HepG2 (cell line): ENCODE data around the gene S100A13. TPM values are rescaled to one million over a fixed set of nuclear protein-coding genes. Genes with fewer than 3 reads are reported as not detected.

ENCODE experiments used
- ATF1 ChIP-seq: IDR thresholded peaks from 2 replicates; pipeline ENCODE4 v1.6.1; 2016; ENCODE audit warnings: mild to moderate bottlenecking, control low read depth
- BRCA1 ChIP-seq: sonication (generic); formaldehyde crosslinking; IDR thresholded peaks from 2 replicates; pipeline ENCODE4 v1.4.0; 2020; ENCODE audit warnings: missing genetic modification reagents
- BRD4 ChIP-seq: sonication (generic); formaldehyde crosslinking; IDR thresholded peaks from 2 replicates; pipeline ENCODE4 v1.4.0; 2020; ENCODE audit warnings: missing genetic modification reagents
- CCAR2 ChIP-seq: fragments of 200-400 bp; formaldehyde crosslinking; optimal IDR thresholded peaks from 2 replicates; pipeline ENCODE3; 2018; ENCODE audit warnings: low read depth, mild to moderate bottlenecking, low read length, moderate library complexity
- EZH2 ChIP-seq: conservative IDR thresholded peaks from 2 replicates; pipeline ENCODE4 v1.6.1; 2012; ENCODE audit warnings: mild to moderate bottlenecking, low read depth, low read length, moderate library complexity
- FOXA3 ChIP-seq: IDR thresholded peaks from 2 replicates; pipeline ENCODE4 v1.6.1; 2016; ENCODE audit warnings: missing genetic modification reagents, missing compliant biosample characterization
- HBP1 ChIP-seq: IDR thresholded peaks from 2 replicates; pipeline ENCODE4 v1.6.1; 2016; ENCODE audit warnings: low read depth, control low read depth
- MEIS2 ChIP-seq: sonication (generic); formaldehyde crosslinking; IDR thresholded peaks from 2 replicates; pipeline ENCODE4 v1.9.0; 2021; ENCODE audit warnings: mild to moderate bottlenecking, missing genetic modification reagents
- MXD3 ChIP-seq: IDR thresholded peaks from 2 replicates; pipeline ENCODE4 v1.6.1; 2016; ENCODE audit warnings: mild to moderate bottlenecking, missing biosample characterization, missing genetic modification reagents
- NR1H2 ChIP-seq: sonication (generic); formaldehyde crosslinking; IDR thresholded peaks from 2 replicates; pipeline ENCODE4 v1.8.1; 2022; ENCODE audit warnings: low read depth, missing genetic modification reagents, borderline replicate concordance
- PHF5A ChIP-seq: IDR thresholded peaks from one replicate; pipeline ENCODE4 v1.6.1; 2018; ENCODE audit warnings: low read depth, missing genetic modification reagents; ENCODE audit not compliant: unreplicated experiment
- POLR2AphosphoS5 ChIP-seq: IDR thresholded peaks from 2 replicates; pipeline ENCODE4 v1.6.1; 2012; ENCODE audit warnings: low read depth, low read length
- PREB ChIP-seq: sonication (generic); formaldehyde crosslinking; IDR thresholded peaks from 2 replicates; pipeline ENCODE4 v1.4.0; 2020; ENCODE audit warnings: missing genetic modification reagents
- RARA ChIP-seq: IDR thresholded peaks from 2 replicates; pipeline ENCODE4 v1.6.1; 2016; ENCODE audit warnings: missing genetic modification reagents, missing compliant biosample characterization
- SALL2 ChIP-seq: sonication (generic); formaldehyde crosslinking; IDR thresholded peaks from 2 replicates; pipeline ENCODE4 v1.8.1; 2023; ENCODE audit warnings: mild to moderate bottlenecking, missing genetic modification reagents, inconsistent platforms
- SRF ChIP-seq: IDR thresholded peaks from 2 replicates; pipeline ENCODE4 v1.6.1; 2011; ENCODE audit warnings: mild to moderate bottlenecking, low read depth, low read length, moderate library complexity
- TCF12 ChIP-seq, 2 experiments: fragments of 450-650 bp in 1 of 2; sonication (generic) in 1 of 2; formaldehyde crosslinking in 1 of 2; IDR thresholded peaks; 2 replicates each; pipeline versions ENCODE4 v1.6.1 to v1.8.0; 2017 to 2022; ENCODE audit warnings: antibody characterized with exemption in 1 of 2, mild to moderate bottlenecking in 1 of 2, missing genetic modification reagents in 1 of 2, moderate library complexity in 1 of 2
- TIGD3 ChIP-seq: sonication (generic); formaldehyde crosslinking; IDR thresholded peaks from 2 replicates; pipeline ENCODE4 v1.5.1; 2020; ENCODE audit warnings: mild to moderate bottlenecking, missing genetic modification reagents, borderline replicate concordance
- ZNF350 ChIP-seq: sonication (generic); formaldehyde crosslinking; IDR thresholded peaks from 2 replicates; pipeline ENCODE4 v1.4.0; 2020; ENCODE audit warnings: mild to moderate bottlenecking, low read depth, missing genetic modification reagents, borderline replicate concordance
- ZNF362 ChIP-seq: sonication (generic); formaldehyde crosslinking; IDR thresholded peaks from 2 replicates; pipeline ENCODE4 v1.4.0; 2020; ENCODE audit warnings: missing genetic modification reagents, mild to moderate bottlenecking, borderline replicate concordance
- ZNF513 ChIP-seq: sonication (generic); formaldehyde crosslinking; conservative IDR thresholded peaks from 2 replicates; pipeline ENCODE4 v1.5.0; 2020; ENCODE audit warnings: missing genetic modification reagents
- ZZZ3 ChIP-seq: sonication (generic); formaldehyde crosslinking; IDR thresholded peaks from 2 replicates; pipeline ENCODE4 v1.4.0; 2020; ENCODE audit warnings: missing genetic modification reagents, mild to moderate bottlenecking, borderline replicate concordance
- polyA plus RNA-seq, 8 experiments: library from polyadenylated mRNA; depleted of rRNA in 3 of 8; stranded (reverse) in 7 of 8; unstranded in 1 of 8; fragments of >200 nt; fragmentation: Illumina TruSeq in 4 of 8; extraction: Trizol in 4 of 8; gene quantifications; 2 replicates each; pipeline versions ENCODE4 v1.2.1 to v1.2.3, GENCODE V29; 2011 to 2016; ENCODE audit warnings: low read depth in 4 of 8, missing spikeins in 1 of 8, mixed read lengths in 1 of 8; ENCODE audit not compliant: insufficient read depth in 1 of 8
- total RNA-seq, 5 experiments: library from RNA; depleted of rRNA; stranded (reverse); fragments of >200 nt; fragmentation: Illumina TruSeq; extraction: Trizol; gene quantifications; 2 replicates each; pipeline ENCODE4 v1.2.3, GENCODE V29; 2016; ENCODE audit warnings: low read depth in 1 of 5

Gene S100A13
- total and polyA plus RNA-seq, 2 of the 13 experiments (the other 11 are each of a cell fraction or from before 2014, with no cell fraction given): 89.5 to 172 TPM

- no peak for TF ChIP-seq CCAR2
- TF ChIP-seq FOXA3 (CRISPR knock-in tag): 0 out of 2 replicates have a peak, but pooled peaks have one; percentile 12
- TF ChIP-seq MEIS2 (CRISPR knock-in tag): peak; percentile 30; the same call in 1 of the 2 replicates
- TF ChIP-seq TIGD3 (CRISPR knock-in tag): no peak
- TF ChIP-seq PREB (CRISPR knock-in tag): no peak
- no peak for TF ChIP-seq BRCA1 (CRISPR knock-in tag)
- TF ChIP-seq ZNF362 (CRISPR knock-in tag): no peak
- no peak for TF ChIP-seq SRF
- TF ChIP-seq RARA: no peak
- TF ChIP-seq ZZZ3 (CRISPR knock-in tag): no peak
- no peak for TF ChIP-seq HBP1 (CRISPR knock-in tag)
- no peak for TF ChIP-seq NR1H2 (CRISPR knock-in tag)
- TF ChIP-seq BRD4 (CRISPR knock-in tag): no peak
- TF ChIP-seq ATF1 (CRISPR knock-in tag): no peak
- 0 out of 2 replicates have a peak, but pooled peaks have one; percentile 61 for TF ChIP-seq MXD3 (CRISPR knock-in tag)
- no peak for TF ChIP-seq TCF12 (IDR thresholded peaks at IDR 0.05)
- peak; percentile 66; the same call in 1 of the 2 replicates for TF ChIP-seq TCF12 (CRISPR knock-in tag; IDR thresholded peaks at IDR 0.05)
- no peak for TF ChIP-seq PHF5A
- no peak for TF ChIP-seq ZNF513
- TF ChIP-seq SALL2 (CRISPR knock-in tag): 0 out of 2 replicates have a peak, but pooled peaks have one; percentile 33
- TF ChIP-seq ZNF350 (CRISPR knock-in tag): no peak
- no peak for TF ChIP-seq EZH2
- TF ChIP-seq POLR2AphosphoS5: peak; percentile 95
Observed at GRCh38 chr1:153626904-153627714, at the start of gene S100A13 (continued).
